Activated CD8-positive, alpha-beta T cell treated with anti-CD3 and anti-CD28 coated beads for 36 hours (primary cell): Measurements from ENCODE around the gene SLC19A3. TPM values are rescaled to one million over a fixed set of nuclear protein-coding genes. Genes with fewer than 3 reads are reported as not detected.

Experiments used
- ATAC-seq: fragments of 200-7000 bp; cut with Tn5 transposase; one replicate; pipeline ENCODE4 v1.10.0; 2021; ENCODE audit warnings: mild to moderate bottlenecking, moderate library complexity
- CTCF ChIA-PET: fragments of 350-600 bp; sonication (Branson Sonifier 250); formaldehyde crosslinking; loops from one replicate; lab custom pipeline; 2021; ENCODE audit warnings: antibody characterized with exemption; lab: Charles Lee
- POLR2A ChIA-PET: fragments of 350-600 bp; sonication (Branson Sonifier 250); formaldehyde crosslinking; loops from one replicate; lab custom pipeline; 2021; ENCODE audit warnings: antibody characterized with exemption; lab: Charles Lee
- DNase-seq: peaks from one replicate; pipeline ENCODE4 v3.0.0-alpha.2; 2020
- H3K27ac Mint-ChIP-seq: one replicate; pipeline ENCODE4 v1.8.0; 2021; ENCODE audit warnings: mild to moderate bottlenecking, mixed read lengths
- H3K27me3 Mint-ChIP-seq: one replicate; pipeline ENCODE4 v1.8.0; 2021; ENCODE audit warnings: mixed read lengths
- H3K36me3 Mint-ChIP-seq: one replicate; pipeline ENCODE4 v1.8.0; 2021; ENCODE audit warnings: low read depth, mixed read lengths
- H3K4me1 Mint-ChIP-seq: one replicate; pipeline ENCODE4 v1.8.0; 2021; ENCODE audit warnings: low read depth, mixed read lengths
- H3K4me3 Mint-ChIP-seq: one replicate; pipeline ENCODE4 v1.8.0; 2021; ENCODE audit warnings: mild to moderate bottlenecking, moderate library complexity, mixed read lengths
- H3K9me3 Mint-ChIP-seq: one replicate; pipeline ENCODE4 v1.8.0; 2021; ENCODE audit warnings: mixed read lengths
- CTCF ChIP-seq: fragments of 200-600 bp; IDR thresholded peaks from one replicate; pipeline ENCODE4 v1.8.0; 2022; ENCODE audit warnings: antibody characterized with exemption, mild to moderate bottlenecking
- intact Hi-C: fragments of 100-400 bp; cut with micrococcal nuclease; formaldehyde crosslinking; loops from one replicate; pipeline ENCODE4 v1.10.0; 2022
- total RNA-seq, 2 experiments: library from RNA; stranded (reverse); gene quantifications; one replicate each; pipeline ENCODE4 v1.2.3, GENCODE V29; 2021

The SLC19A3 gene
- total RNA-seq, 2 experiments from 2014 or later, result not detected

GRCh38 chr2:227657199-227657845 is 60.5 kb downstream of the SLC19A3 start:
- Mint-ChIP-seq H3K36me3 (no peaks in the 10 kb centered on the region), H3K9me3 (no peaks in the 10 kb centered on the region), H3K27ac (no peak overlapping the region), H3K4me3 (no peak overlapping the region), H3K4me1 (no peaks in the 10 kb centered on the region), H3K27me3 (peaks cover 3% of the 10 kb centered on the region)
- intact Hi-C loops, result loop anchor here (5.0 kb wide), 3 partner anchors 105 to 225 kb away; no protein-coding TSS in a partner anchor
- ATAC-seq, result no peak
- DNase-seq, result no peak
- POLR2A ChIA-PET, result no interaction called here
- CTCF ChIA-PET, result interaction anchor here (0.7 to 3.9 kb wide), 21 partner anchors 8 to 357 kb away, joined by 3 to 65 read pairs (median 5); no protein-coding TSS in a partner anchor
- TF ChIP-seq CTCF, result no peak

- H3K36me3 Mint-ChIP-seq, result no peaks in the 10 kb centered on the region
- CTCF ChIA-PET, result no interaction called here
- H3K4me3 Mint-ChIP-seq, result no peak overlapping the region
- no peaks in the 10 kb centered on the region for H3K9me3 Mint-ChIP-seq
- no peak overlapping the region for H3K27ac Mint-ChIP-seq
- DNase-seq, result no peak
- H3K4me1 Mint-ChIP-seq, result no peaks in the 10 kb centered on the region
- peaks cover 6% of the 10 kb centered on the region for H3K27me3 Mint-ChIP-seq
- no peak for TF ChIP-seq CTCF
- ATAC-seq, result peak; percentile 55
- intact Hi-C loops, result loop anchor here (5.0 kb wide), 3 partner anchors 107 to 227 kb away; no protein-coding TSS in a partner anchor
- POLR2A ChIA-PET, result interaction anchor here (0.6 kb wide), 1 partner anchor 93 kb away, joined by 3 read pairs; no protein-coding TSS in a partner anchor
Measured at GRCh38 chr2:227655454-227655853, 62.4 kb downstream of the SLC19A3 start.

- TF ChIP-seq CTCF, result no peak
- Mint-ChIP-seq H3K36me3 (no peaks in the 10 kb centered on the region), H3K27me3 (peaks cover 7% of the 10 kb centered on the region), H3K27ac (no peak overlapping the region), H3K9me3 (no peaks in the 10 kb centered on the region), H3K4me3 (no peak overlapping the region), H3K4me1 (no peaks in the 10 kb centered on the region)
- POLR2A ChIA-PET, result no interaction called here
- CTCF ChIA-PET, result interaction anchor here (0.9 kb wide), 1 partner anchor 112 kb away, joined by 3 read pairs; no protein-coding TSS in a partner anchor
- no peak for DNase-seq
- no peak for ATAC-seq
- intact Hi-C loops, result no loop called here
Measured at GRCh38 chr2:227654426-227654825, 63.4 kb downstream of the SLC19A3 start.

- Mint-ChIP-seq H3K36me3 (no peaks in the 10 kb centered on the region), H3K27ac (no peak overlapping the region), H3K27me3 (peaks cover 7% of the 10 kb centered on the region), H3K4me3 (no peak overlapping the region), H3K4me1 (no peaks in the 10 kb centered on the region), H3K9me3 (no peaks in the 10 kb centered on the region)
- POLR2A ChIA-PET, result no interaction called here
- TF ChIP-seq CTCF, result no peak
- intact Hi-C loops, result no loop called here
- CTCF ChIA-PET, result interaction anchor here (1.2 kb wide), 1 partner anchor 209 kb away, joined by 3 read pairs; no protein-coding TSS in a partner anchor
- no peak for DNase-seq
- ATAC-seq, result no peak
Measured at GRCh38 chr2:227653419-227653818, 64.4 kb downstream of the SLC19A3 start.

GRCh38 chr2:227643990-227644551 is 73.8 kb downstream of the SLC19A3 start:
- POLR2A ChIA-PET, result no interaction called here
- no peak for TF ChIP-seq CTCF
- no peaks in the 10 kb centered on the region for H3K36me3 Mint-ChIP-seq

More at GRCh38 chr2:227643990-227644551, 73.8 kb downstream of the SLC19A3 start:
- Mint-ChIP-seq H3K27ac (no peak overlapping the region), H3K27me3 (no peaks in the 10 kb centered on the region), H3K9me3 (no peaks in the 10 kb centered on the region), H3K4me1 (no peaks in the 10 kb centered on the region), H3K4me3 (no peak overlapping the region)
- ATAC-seq (no peak), DNase-seq (peak; percentile 4)
- CTCF ChIA-PET, result interaction anchor here (1.0 to 1.3 kb wide), 3 partner anchors 14 to 122 kb away, joined by 4 to 9 read pairs (median 4); no protein-coding TSS in a partner anchor
- intact Hi-C loops, result loop anchor here (10.0 kb wide), 1 partner anchor 239 kb away; no protein-coding TSS in a partner anchor
